ENCODE results near the gene CHFR.
"Not testable (repeated sequence)": the region's sequence is repeated elsewhere in the genome, so short reads cannot be mapped to it uniquely, and the experiment has no call there.

The CHFR gene

DNA sequence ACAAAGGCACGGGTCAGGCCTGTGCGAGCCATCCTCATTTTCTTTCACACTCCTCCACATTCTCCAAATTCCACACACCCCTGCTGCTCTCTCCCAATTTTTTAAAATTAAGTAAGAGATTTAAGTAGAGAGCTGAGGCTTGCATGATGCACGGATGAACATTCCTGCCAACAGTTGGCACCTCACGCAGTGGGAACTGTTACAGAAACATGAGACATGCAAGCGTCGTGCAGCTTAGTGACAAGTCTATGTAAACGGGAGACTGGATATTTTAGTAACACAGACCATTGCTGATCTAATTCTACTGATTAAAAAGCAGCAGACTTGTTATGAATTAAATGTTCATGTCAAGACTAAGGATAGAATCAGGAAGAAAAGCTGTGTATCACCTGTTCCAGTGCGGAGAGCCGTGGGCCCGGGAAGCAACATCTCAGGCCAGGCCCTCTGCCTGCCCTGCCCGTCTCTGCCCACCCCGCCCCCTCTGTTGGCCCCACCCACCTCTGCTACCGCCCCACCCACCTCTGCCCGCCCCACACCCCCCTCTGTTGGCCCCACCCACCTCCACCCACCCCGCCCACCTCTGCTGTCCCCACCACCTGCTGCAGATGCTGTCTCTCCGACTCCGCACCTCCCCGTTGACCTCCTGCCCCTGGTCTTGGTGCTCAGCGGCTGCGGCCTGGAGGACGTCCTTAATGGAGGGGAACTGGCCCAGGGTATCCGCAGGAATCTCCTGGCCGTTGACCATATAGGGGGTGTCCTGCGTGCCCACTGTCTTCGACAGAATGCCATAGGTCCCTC, 79.9 kb downstream of the CHFR start:
- DNase-seq (ENCODE audit: low read depth in 2 of 2), result no peak

GRCh38 chr12:132806857-132807256, 80.5 kb downstream of the CHFR start:
- DNase-seq (ENCODE audit: low read depth in 2 of 2), result no peak

GRCh38 chr12:132804426-132804861, 83.0 kb downstream of the CHFR start:
- no peak for DNase-seq (ENCODE audit: low read depth in 2 of 2)

GRCh38 chr12:132803888-132804287, 83.5 kb downstream of the CHFR start:
- no peak for DNase-seq (ENCODE audit: low read depth in 2 of 2)

- no peak for DNase-seq (ENCODE audit: low read depth in 2 of 2)
These were observed 84.3 kb downstream of the CHFR start for GRCh38 chr12:132803125-132803524.

- DNase-seq (ENCODE audit: low read depth in 2 of 2), result no peak
These were observed 85.7 kb downstream of the CHFR start for GRCh38 chr12:132801741-132802140.

DNA sequence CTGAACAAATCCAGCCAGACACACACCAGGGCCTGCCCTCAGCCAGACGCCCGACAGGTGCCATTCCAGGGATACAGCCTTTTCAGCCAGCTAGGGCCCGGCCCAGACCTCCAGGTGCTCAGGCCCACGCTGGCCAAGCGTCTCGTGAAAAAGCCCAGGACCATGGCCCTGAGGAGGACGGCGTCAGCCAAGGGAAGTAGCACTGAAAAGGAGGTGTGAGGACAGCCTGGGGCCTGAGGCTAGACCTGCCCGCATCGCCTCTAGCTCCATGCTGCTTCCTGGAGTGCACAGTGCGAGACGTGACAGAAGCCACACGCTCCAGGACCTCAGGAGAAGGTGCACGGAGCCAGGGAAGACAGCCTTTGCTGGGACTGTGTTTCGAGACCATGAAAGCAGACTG, 88.6 kb downstream of the CHFR start:
- no peak for DNase-seq (ENCODE audit: low read depth in 2 of 2)

- no peak for DNase-seq (ENCODE audit: low read depth in 2 of 2)
These were observed 89.4 kb downstream of the CHFR start for GRCh38 chr12:132797820-132798570.

DNA sequence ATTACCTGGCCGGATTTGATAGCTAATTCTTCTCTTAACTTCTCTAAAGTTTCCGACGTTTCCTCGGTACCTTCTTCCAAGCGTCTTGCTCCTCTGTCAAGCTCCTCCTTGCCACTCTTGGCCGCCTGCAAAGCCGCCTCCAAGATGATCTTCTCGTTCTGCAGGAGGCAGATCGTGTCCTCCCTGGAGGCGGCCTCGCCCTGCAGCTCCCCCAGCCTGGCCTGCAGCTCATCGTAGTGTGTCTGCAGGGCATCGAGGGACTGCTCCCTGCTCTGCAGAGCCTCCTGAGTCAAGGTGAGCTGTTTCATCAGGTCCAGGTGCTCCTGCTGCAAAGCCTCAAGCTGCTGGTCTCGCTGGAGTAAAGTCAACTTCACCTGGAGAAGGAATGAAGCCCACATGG, 91.6 kb downstream of the CHFR start:
- DNase-seq (ENCODE audit: low read depth in 2 of 2), result no peak

GRCh38 chr12:132791940-132792339, 95.5 kb downstream of the CHFR start:
- DNase-seq (ENCODE audit: low read depth in 2 of 2), result not testable (repeated sequence)

DNA sequence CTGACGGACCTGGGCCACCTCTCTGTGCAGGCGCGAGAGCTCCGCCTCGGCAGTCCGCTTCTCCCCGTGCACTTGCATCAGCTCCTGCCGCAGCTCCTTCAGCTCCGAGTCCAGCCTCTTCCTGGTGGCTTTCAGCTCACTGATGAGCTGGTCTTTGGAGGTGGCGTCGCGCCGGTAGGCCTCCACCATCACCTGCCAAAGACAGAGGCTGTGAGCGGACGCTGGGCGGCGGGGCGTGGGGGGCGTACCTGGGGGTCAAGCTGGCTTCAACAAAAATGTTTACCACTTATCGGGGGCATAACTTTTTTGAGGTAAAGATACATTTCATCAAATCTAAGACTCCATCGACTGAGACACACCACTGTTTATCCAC, 98.3 kb downstream of the CHFR start:
- no peak for DNase-seq (ENCODE audit: low read depth in 2 of 2)

DNA sequence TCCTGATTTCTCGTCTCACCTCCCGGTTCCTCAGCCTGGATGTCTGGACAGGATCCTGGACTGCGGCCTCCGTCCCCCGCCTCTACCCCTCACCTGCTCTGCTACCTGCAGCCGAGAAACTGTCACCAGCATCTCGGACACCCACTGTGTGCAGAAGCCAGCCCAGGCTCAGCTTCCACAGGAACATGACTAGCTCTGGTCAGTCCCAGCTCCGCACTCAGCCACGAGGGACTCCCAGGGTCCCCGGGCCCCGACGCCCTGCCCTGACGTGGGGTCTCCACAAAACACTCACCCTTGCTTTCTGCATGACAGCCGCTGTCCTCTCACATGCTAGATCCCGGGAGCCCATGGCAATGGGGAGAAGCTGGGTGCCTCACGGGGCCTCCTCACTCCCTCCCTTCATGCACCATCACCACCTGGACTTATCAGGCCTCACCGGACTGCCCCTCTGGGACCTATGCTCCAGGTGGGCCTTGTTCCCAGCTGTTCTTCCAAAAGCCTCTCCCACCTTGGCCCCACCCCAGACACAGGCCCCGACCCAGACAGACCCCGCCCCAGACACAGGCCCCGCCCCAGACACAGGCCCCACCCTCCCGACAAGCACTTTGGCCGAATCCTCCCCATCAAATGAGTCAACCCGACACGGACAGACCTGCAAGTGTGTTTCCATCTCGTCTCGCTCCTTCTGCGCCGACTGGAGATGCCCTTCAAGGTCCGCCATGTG, 98.9 kb downstream of the CHFR start:
- DNase-seq (ENCODE audit: low read depth in 2 of 2), result no peak

GRCh38 chr12:132787877-132788276, 99.5 kb downstream of the CHFR start:
- DNase-seq (ENCODE audit: low read depth in 2 of 2), result no peak

DNA sequence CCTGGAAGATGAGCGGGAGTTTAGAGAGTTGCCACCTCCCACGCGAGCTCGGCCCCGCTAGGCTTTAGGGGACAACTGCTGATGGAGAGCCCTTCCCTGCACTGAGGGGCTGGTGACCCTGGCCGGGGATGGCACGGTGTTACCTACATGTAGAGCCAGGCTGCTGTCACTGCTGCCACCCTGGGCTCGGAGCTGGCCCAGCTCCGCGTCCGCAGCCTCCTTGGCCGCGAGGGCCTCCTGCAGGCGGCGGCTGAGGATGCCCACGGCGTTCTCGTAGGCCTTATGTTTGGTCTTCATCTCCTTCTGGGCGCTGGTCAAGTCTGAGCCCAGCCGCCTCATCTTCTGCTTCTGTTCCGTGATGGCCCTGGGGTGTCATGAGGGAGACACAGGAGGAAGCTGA, 101.2 kb downstream of the CHFR start:
- no peak for DNase-seq (ENCODE audit: low read depth in 2 of 2)

- no peak for DNase-seq (ENCODE audit: low read depth in 2 of 2)
These were observed 102.8 kb downstream of the CHFR start for GRCh38 chr12:132784580-132784979.

DNA sequence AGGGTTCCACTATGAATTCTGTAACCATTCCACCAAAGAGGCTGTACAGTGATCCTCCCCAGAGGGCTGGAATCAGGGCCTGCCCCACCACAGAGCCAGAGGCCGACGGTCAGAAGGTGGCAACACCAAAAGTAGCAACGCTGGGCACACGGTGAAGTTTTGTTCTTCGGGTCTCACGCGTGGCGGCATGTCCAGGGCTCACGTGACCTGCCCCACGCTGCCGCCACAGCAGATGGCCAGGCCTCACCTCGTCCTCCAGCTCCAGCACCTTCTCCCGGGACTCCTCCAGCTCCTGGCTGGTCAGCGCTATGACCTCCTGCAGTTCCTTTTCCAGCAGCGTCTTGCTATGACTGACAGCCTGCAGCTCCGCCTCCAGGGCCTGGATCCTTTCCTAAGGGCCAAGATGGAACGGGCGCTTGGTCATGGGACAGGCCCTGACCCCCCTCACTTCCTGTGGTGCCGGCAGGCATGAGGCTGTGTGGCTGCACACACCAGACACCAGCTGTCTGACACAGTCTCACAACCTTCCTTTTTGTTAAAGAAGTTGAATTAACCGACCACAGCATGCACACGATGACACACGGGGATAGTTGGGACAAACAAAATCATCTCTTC, 103.4 kb downstream of the CHFR start:
- no peak for DNase-seq (ENCODE audit: low read depth in 2 of 2)

Data from stimulated activated CD8-positive, alpha-beta memory T cell treated with anti-CD3 and anti-CD28 coated beads, Interleukin-7, amount 100 ng/mL, for 1 hour (primary cell).